H1 (cell line): ENCODE data around the gene ADGRL3. TPM values are rescaled to one million over a fixed set of nuclear protein-coding genes. Genes with fewer than 3 reads are reported as not detected.

Source experiments
- BACH1 ChIP-seq: IDR thresholded peaks from 2 replicates; pipeline ENCODE4 v1.6.1; 2012; ENCODE audit warnings: low read length, improper control_type of control experiment
- BCL11A ChIP-seq, 2 experiments: IDR thresholded peaks; one replicate each; pipeline ENCODE4 v1.6.1; 2011; ENCODE audit warnings: low read depth in 2 of 2, low read length in 2 of 2, mild to moderate bottlenecking in 2 of 2
- POLR2A ChIP-seq, 2 experiments: IDR thresholded peaks; 1 replicate in 1 of 2; 2 replicates in 1 of 2; pipeline ENCODE4 v1.6.1; 2011; ENCODE audit warnings: low read depth in 2 of 2, low read length in 2 of 2, mild to moderate bottlenecking in 2 of 2; ENCODE audit errors: control extremely low read depth in 1 of 2
- POLR2AphosphoS5 ChIP-seq: IDR thresholded peaks from 2 replicates; pipeline ENCODE4 v1.6.1; 2011; ENCODE audit warnings: low read depth, low read length
- POU5F1 ChIP-seq: IDR thresholded peaks from 2 replicates; pipeline ENCODE4 v1.6.1; 2011; ENCODE audit warnings: low read depth, mild to moderate bottlenecking, low read length, moderate library complexity
- RBBP5 ChIP-seq: IDR thresholded peaks from 2 replicates; pipeline ENCODE4 v1.7.1; 2012; ENCODE audit warnings: low read depth, mild to moderate bottlenecking, inconsistent platforms, low read length, moderate library complexity, borderline replicate concordance
- SIX5 ChIP-seq: IDR thresholded peaks from 2 replicates; pipeline ENCODE4 v1.6.1; 2011; ENCODE audit warnings: mild to moderate bottlenecking, low read depth, low read length
- SP4 ChIP-seq: IDR thresholded peaks from 2 replicates; pipeline ENCODE4 v1.6.1; 2012; ENCODE audit warnings: low read length, inconsistent platforms
- SUZ12 ChIP-seq: fragments of 200-600 bp; sonication (generic); IDR thresholded peaks from 2 replicates; pipeline ENCODE4 v1.6.1; 2012; ENCODE audit warnings: mild to moderate bottlenecking, inconsistent platforms, low read length, moderate library complexity, mixed read lengths
- polyA plus RNA-seq, 7 experiments: library from polyadenylated mRNA; depleted of rRNA in 3 of 7; stranded (reverse) in 5 of 7; unstranded in 2 of 7; fragments of >200 nt in 5 of 7; fragments of 200-250 nt in 2 of 7; gene quantifications; 1 replicate in 5 of 7; 2 replicates in 1 of 7; 4 replicates in 1 of 7; pipeline versions ENCODE4 v1.2.1 to v1.2.3, GENCODE V29; 2011 to 2013; ENCODE audit warnings: missing spikeins in 2 of 7, mixed read lengths in 2 of 7
- total RNA-seq: library from RNA; stranded (reverse); fragmentation: NEBNext Ultra II Directional; extraction: Animal tissue kit (Norgen Biotek cat#: 25700); gene quantifications from 2 replicates; pipeline ENCODE4 v1.2.1, GENCODE V29; 2021
- TF ChIP-seq, protein P1 (sequence below): fragments of 300-600 bp; sonication (generic); IDR thresholded peaks from 2 replicates; pipeline ENCODE4 v1.7.1; 2012; ENCODE audit warnings: low read length, moderate library complexity, mild to moderate bottlenecking, inconsistent platforms; ENCODE audit not compliant: insufficient replicate concordance
- TF ChIP-seq, protein P2 (sequence below): IDR thresholded peaks from 2 replicates; pipeline ENCODE4 v1.6.1; 2011; ENCODE audit warnings: low read length, improper control_type of control experiment

ADGRL3 gene
- total and polyA plus RNA-seq, 2 of the 8 experiments (the other 6 are each of a cell fraction or from before 2014, with no cell fraction given), result 6.6 to 13.0 TPM

DNA sequence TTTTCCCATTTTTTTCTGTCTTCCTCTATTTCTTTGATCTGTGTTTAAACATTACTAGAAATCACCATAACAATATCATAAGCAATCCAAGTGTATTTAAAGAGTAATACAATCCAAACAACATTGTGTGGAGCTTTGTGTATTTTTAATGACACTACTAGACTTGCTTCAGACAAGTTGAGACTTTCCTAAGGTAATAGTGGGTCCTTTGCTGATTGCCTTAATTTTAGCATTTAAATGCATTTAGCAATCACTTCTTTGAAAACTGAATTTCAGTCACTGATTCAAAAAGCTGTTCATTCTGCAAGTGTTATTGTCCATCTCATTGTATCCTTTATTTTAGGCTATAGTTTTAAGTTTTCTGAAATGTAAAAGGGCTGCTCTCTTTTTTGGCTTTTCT, 804.8 kb downstream of the ADGRL3 start (continued):
- TF ChIP-seq, protein P1, sequence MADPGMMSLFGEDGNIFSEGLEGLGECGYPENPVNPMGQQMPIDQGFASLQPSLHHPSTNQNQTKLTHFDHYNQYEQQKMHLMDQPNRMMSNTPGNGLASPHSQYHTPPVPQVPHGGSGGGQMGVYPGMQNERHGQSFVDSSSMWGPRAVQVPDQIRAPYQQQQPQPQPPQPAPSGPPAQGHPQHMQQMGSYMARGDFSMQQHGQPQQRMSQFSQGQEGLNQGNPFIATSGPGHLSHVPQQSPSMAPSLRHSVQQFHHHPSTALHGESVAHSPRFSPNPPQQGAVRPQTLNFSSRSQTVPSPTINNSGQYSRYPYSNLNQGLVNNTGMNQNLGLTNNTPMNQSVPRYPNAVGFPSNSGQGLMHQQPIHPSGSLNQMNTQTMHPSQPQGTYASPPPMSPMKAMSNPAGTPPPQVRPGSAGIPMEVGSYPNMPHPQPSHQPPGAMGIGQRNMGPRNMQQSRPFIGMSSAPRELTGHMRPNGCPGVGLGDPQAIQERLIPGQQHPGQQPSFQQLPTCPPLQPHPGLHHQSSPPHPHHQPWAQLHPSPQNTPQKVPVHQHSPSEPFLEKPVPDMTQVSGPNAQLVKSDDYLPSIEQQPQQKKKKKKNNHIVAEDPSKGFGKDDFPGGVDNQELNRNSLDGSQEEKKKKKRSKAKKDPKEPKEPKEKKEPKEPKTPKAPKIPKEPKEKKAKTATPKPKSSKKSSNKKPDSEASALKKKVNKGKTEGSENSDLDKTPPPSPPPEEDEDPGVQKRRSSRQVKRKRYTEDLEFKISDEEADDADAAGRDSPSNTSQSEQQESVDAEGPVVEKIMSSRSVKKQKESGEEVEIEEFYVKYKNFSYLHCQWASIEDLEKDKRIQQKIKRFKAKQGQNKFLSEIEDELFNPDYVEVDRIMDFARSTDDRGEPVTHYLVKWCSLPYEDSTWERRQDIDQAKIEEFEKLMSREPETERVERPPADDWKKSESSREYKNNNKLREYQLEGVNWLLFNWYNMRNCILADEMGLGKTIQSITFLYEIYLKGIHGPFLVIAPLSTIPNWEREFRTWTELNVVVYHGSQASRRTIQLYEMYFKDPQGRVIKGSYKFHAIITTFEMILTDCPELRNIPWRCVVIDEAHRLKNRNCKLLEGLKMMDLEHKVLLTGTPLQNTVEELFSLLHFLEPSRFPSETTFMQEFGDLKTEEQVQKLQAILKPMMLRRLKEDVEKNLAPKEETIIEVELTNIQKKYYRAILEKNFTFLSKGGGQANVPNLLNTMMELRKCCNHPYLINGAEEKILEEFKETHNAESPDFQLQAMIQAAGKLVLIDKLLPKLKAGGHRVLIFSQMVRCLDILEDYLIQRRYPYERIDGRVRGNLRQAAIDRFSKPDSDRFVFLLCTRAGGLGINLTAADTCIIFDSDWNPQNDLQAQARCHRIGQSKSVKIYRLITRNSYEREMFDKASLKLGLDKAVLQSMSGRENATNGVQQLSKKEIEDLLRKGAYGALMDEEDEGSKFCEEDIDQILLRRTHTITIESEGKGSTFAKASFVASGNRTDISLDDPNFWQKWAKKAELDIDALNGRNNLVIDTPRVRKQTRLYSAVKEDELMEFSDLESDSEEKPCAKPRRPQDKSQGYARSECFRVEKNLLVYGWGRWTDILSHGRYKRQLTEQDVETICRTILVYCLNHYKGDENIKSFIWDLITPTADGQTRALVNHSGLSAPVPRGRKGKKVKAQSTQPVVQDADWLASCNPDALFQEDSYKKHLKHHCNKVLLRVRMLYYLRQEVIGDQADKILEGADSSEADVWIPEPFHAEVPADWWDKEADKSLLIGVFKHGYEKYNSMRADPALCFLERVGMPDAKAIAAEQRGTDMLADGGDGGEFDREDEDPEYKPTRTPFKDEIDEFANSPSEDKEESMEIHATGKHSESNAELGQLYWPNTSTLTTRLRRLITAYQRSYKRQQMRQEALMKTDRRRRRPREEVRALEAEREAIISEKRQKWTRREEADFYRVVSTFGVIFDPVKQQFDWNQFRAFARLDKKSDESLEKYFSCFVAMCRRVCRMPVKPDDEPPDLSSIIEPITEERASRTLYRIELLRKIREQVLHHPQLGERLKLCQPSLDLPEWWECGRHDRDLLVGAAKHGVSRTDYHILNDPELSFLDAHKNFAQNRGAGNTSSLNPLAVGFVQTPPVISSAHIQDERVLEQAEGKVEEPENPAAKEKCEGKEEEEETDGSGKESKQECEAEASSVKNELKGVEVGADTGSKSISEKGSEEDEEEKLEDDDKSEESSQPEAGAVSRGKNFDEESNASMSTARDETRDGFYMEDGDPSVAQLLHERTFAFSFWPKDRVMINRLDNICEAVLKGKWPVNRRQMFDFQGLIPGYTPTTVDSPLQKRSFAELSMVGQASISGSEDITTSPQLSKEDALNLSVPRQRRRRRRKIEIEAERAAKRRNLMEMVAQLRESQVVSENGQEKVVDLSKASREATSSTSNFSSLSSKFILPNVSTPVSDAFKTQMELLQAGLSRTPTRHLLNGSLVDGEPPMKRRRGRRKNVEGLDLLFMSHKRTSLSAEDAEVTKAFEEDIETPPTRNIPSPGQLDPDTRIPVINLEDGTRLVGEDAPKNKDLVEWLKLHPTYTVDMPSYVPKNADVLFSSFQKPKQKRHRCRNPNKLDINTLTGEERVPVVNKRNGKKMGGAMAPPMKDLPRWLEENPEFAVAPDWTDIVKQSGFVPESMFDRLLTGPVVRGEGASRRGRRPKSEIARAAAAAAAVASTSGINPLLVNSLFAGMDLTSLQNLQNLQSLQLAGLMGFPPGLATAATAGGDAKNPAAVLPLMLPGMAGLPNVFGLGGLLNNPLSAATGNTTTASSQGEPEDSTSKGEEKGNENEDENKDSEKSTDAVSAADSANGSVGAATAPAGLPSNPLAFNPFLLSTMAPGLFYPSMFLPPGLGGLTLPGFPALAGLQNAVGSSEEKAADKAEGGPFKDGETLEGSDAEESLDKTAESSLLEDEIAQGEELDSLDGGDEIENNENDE, result no peak
- no peak for TF ChIP-seq RBBP5
- TF ChIP-seq POLR2AphosphoS5, result no peak
- TF ChIP-seq POLR2A (IDR thresholded peaks at IDR 0.05; ENCODE audit: control extremely low read depth in 1 of 2, low read depth in 2 of 2, low read length in 2 of 2), result no peak
- no peak for TF ChIP-seq POU5F1
- no peak for TF ChIP-seq BACH1
- no peak for TF ChIP-seq BCL11A (IDR thresholded peaks at IDR 0.05; ENCODE audit: low read depth in 2 of 2, low read length in 2 of 2)
- TF ChIP-seq SUZ12, result no peak
- TF ChIP-seq SIX5, result no peak
- TF ChIP-seq, protein P2, sequence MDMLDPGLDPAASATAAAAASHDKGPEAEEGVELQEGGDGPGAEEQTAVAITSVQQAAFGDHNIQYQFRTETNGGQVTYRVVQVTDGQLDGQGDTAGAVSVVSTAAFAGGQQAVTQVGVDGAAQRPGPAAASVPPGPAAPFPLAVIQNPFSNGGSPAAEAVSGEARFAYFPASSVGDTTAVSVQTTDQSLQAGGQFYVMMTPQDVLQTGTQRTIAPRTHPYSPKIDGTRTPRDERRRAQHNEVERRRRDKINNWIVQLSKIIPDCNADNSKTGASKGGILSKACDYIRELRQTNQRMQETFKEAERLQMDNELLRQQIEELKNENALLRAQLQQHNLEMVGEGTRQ, result no peak
- no peak for TF ChIP-seq SP4
